NT2/D1 (cell line): ENCODE measurements around the gene NUAK1.

Experiments used
- SUZ12 ChIP-seq: IDR thresholded peaks from 2 replicates; pipeline ENCODE4 v1.6.1; 2011; ENCODE audit not compliant: insufficient read length, insufficient read depth; ENCODE audit errors: extremely low read depth
- YY1 ChIP-seq: IDR thresholded peaks from 2 replicates; pipeline ENCODE4 v1.6.1; 2011; ENCODE audit not compliant: insufficient read length, insufficient read depth
- ZNF274 ChIP-seq: IDR thresholded peaks from 2 replicates; pipeline ENCODE4 v1.6.1; 2011; ENCODE audit warnings: mild to moderate bottlenecking, low read depth, low read length

GRCh38 chr12:106173442-106173841 is 34.7 kb upstream of the NUAK1 start:
- TF ChIP-seq ZNF274 (no peak), YY1 (no peak), SUZ12 (no peak)
